CD4-positive, alpha-beta T cell treated with Interleukin-12 subunit alpha and Interleukin-12 subunit beta, for 1 hour (primary cell): ENCODE measurements around the gene ERP29.
"Not testable (repeated sequence)": the region's sequence is repeated elsewhere in the genome, so short reads cannot be mapped to it uniquely, and the experiment has no call there.

Experiments used
- DNase-seq: peaks from one replicate; pipeline ENCODE4 v3.0.0-alpha.2; 2020

Gene ERP29

GRCh38 chr12:112004041-112004440 is 9.2 kb upstream of the ERP29 start:
- no peak for DNase-seq

GRCh38 chr12:112005419-112006395 is 7.5 kb upstream of the ERP29 start:
- no peak for DNase-seq

GRCh38 chr12:112007945-112008344 is 5.3 kb upstream of the ERP29 start:
- DNase-seq, result no peak

- DNase-seq, result no peak
These were observed 4.3 kb upstream of the ERP29 start for GRCh38 chr12:112008918-112009317.

- DNase-seq, result not testable (repeated sequence)
These were observed 3.6 kb upstream of the ERP29 start for GRCh38 chr12:112009596-112009995.

GRCh38 chr12:112010415-112011344 is 2.5 kb upstream of the ERP29 start:
- DNase-seq, result no peak

- DNase-seq, result no peak
These were observed 1.5 kb upstream of the ERP29 start for GRCh38 chr12:112011685-112012084.

GRCh38 chr12:112013601-112014402 is 576 bp downstream of the ERP29 start:
- peak; percentile 79 for DNase-seq

GRCh38 chr12:112015938-112016337 is 2.7 kb downstream of the ERP29 start:
- DNase-seq, result no peak

- DNase-seq, result no peak
These were observed 3.8 kb downstream of the ERP29 start for GRCh38 chr12:112017041-112017440.

GRCh38 chr12:112018571-112019237 is 5.5 kb downstream of the ERP29 start:
- DNase-seq, result no peak

GRCh38 chr12:112020947-112021457 is 7.8 kb downstream of the ERP29 start:
- no peak for DNase-seq

GRCh38 chr12:112022241-112023016 is 9.2 kb downstream of the ERP29 start:
- DNase-seq, result no peak

GRCh38 chr12:112023759-112024396 is 10.7 kb downstream of the ERP29 start:
- no peak for DNase-seq

GRCh38 chr12:112025808-112026375 is 12.7 kb downstream of the ERP29 start:
- no peak for DNase-seq

GRCh38 chr12:112029301-112029700 is 16.1 kb downstream of the ERP29 start:
- DNase-seq, result no peak

GRCh38 chr12:112031472-112031871 is 18.2 kb downstream of the ERP29 start:
- DNase-seq, result no peak

- DNase-seq, result no peak
These were observed 19.1 kb downstream of the ERP29 start for GRCh38 chr12:112032292-112032691.

- DNase-seq, result no peak
These were observed 22.1 kb downstream of the ERP29 start for GRCh38 chr12:112035219-112035785.

GRCh38 chr12:112036614-112037013 is 23.4 kb downstream of the ERP29 start:
- DNase-seq, result not testable (repeated sequence)
